ENCODE data around the gene SSTR3. TPM values are rescaled to one million over a fixed set of nuclear protein-coding genes. Genes with fewer than 3 reads are reported as not detected.

The SSTR3 gene
- total and polyA plus RNA-seq, 7 donors = 0.36 to 1.7 TPM; not detected in 5

GRCh38 chr22:37196539-37197450 lies 15.5 kb downstream of the SSTR3 start:
- H3K9me3 ChIP-seq = no peaks in the 10 kb centered on the region
- 25 to 65% methylated on average over 14 of the region's 14 CpGs for WGBS, 2 donors
- DNase-seq = peak; percentile 95
- H3K4me1 ChIP-seq = peaks cover 0 to 45% (median 35%) of the 10 kb centered on the region in 4 donors
- H3K36me3 ChIP-seq = no peaks in the 10 kb centered on the region
- intact Hi-C loops (cut with DNase I) = loop anchor here (5.0 kb wide), 3 partner anchors 119 to 546 kb away; no protein-coding TSS in a partner anchor
- H3K4me3 ChIP-seq = no peak overlapping the region
- H3K27ac ChIP-seq = peak overlapping the region; percentile 91 to 97 (median 94)
- peak in 2 of 4 experiments; percentile 23 to 25 for TF ChIP-seq CTCF (IDR thresholded peaks at IDR 0.05)
- TF ChIP-seq POLR2A (IDR thresholded peaks at IDR 0.05) = no peak
- no peak for TF ChIP-seq EP300 (IDR thresholded peaks at IDR 0.05)
- TF ChIP-seq POLR2AphosphoS5 (IDR thresholded peaks at IDR 0.05) = peak; percentile 24 to 64 (median 52)
- H3K27me3 ChIP-seq = no peaks in the 10 kb centered on the region

GRCh38 chr22:37195921-37196320 lies 16.4 kb downstream of the SSTR3 start:
- no peak for DNase-seq
- no peak for TF ChIP-seq EP300 (IDR thresholded peaks at IDR 0.05)
- no peak for TF ChIP-seq POLR2AphosphoS5 (IDR thresholded peaks at IDR 0.05)
- no peak for TF ChIP-seq POLR2A (IDR thresholded peaks at IDR 0.05)
- no peak for TF ChIP-seq CTCF (IDR thresholded peaks at IDR 0.05)

GRCh38 chr22:37194750-37195149 lies 17.5 kb downstream of the SSTR3 start:
- no peaks in the 10 kb centered on the region for H3K36me3 ChIP-seq
- no peak for DNase-seq
- 90% methylated on average over 3 of the region's 3 CpGs for WGBS, 2 donors
- H3K27ac ChIP-seq = peak overlapping the region in 1 of 4 donors; percentile 14
- H3K9me3 ChIP-seq = no peaks in the 10 kb centered on the region
- no peak overlapping the region for H3K4me3 ChIP-seq
- intact Hi-C loops (cut with DNase I) = loop anchor here (5.0 kb wide), 3 partner anchors 117 to 548 kb away; no protein-coding TSS in a partner anchor
- no peak for TF ChIP-seq POLR2AphosphoS5 (IDR thresholded peaks at IDR 0.05)
- no peak for TF ChIP-seq POLR2A (IDR thresholded peaks at IDR 0.05)
- no peak for TF ChIP-seq EP300 (IDR thresholded peaks at IDR 0.05)
- TF ChIP-seq CTCF (IDR thresholded peaks at IDR 0.05) = no peak
- H3K27me3 ChIP-seq = no peaks in the 10 kb centered on the region
- peaks cover 0 to 43% (median 36%) of the 10 kb centered on the region in 4 donors for H3K4me1 ChIP-seq

More at GRCh38 chr22:37195921-37196320, 16.4 kb downstream of the SSTR3 start:
- 76 to 85% methylated on average over 4 of the region's 4 CpGs for WGBS, 2 donors
- intact Hi-C loops (cut with DNase I) = loop anchor here (5.0 kb wide), 3 partner anchors 119 to 546 kb away; no protein-coding TSS in a partner anchor
- peak overlapping the region; percentile 91 to 97 (median 94) for H3K27ac ChIP-seq
- H3K27me3 ChIP-seq = no peaks in the 10 kb centered on the region
- no peaks in the 10 kb centered on the region for H3K36me3 ChIP-seq
- peaks cover 0 to 45% (median 35%) of the 10 kb centered on the region in 4 donors for H3K4me1 ChIP-seq
- H3K9me3 ChIP-seq = no peaks in the 10 kb centered on the region
- H3K4me3 ChIP-seq = no peak overlapping the region

GRCh38 chr22:37193629-37194191 lies 18.6 kb downstream of the SSTR3 start:
- intact Hi-C loops (cut with DNase I) = no loop called here
- peak; percentile 52 for DNase-seq
- peak in 1 of 4 donors; percentile 14 for TF ChIP-seq POLR2AphosphoS5 (IDR thresholded peaks at IDR 0.05)
- TF ChIP-seq CTCF (IDR thresholded peaks at IDR 0.05) = no peak
- TF ChIP-seq POLR2A (IDR thresholded peaks at IDR 0.05) = no peak
- Histone ChIP-seq H3K9me3 (no peaks in the 10 kb centered on the region), H3K4me1 (peaks cover 0 to 48% (median 37%) of the 10 kb centered on the region in 4 donors), H3K27me3 (no peaks in the 10 kb centered on the region), H3K4me3 (no peak overlapping the region), H3K27ac (peak overlapping the region in 3 of 4 donors; percentile 14 to 30 (median 25)), H3K36me3 (no peaks in the 10 kb centered on the region)
- WGBS, 2 donors = 15 to 33% methylated on average over 10 of the region's 10 CpGs

All from sigmoid colon (tissue), 7 donors.